Hypothalamus (tissue), 51 donors: ENCODE results near the gene NCK1.
A peak's percentile ranks its signal among the peaks of the same experiment; 100 is the strongest.
"Not testable (repeated sequence)": the region's sequence is repeated elsewhere in the genome, so short reads cannot be mapped to it uniquely, and the experiment has no call there.

Source experiments
- DNase-seq, 51 donors: peaks; one replicate each; lab custom pipeline; 2025; lab: John Stamatoyannopoulos, UW

NCK1 gene

DNA sequence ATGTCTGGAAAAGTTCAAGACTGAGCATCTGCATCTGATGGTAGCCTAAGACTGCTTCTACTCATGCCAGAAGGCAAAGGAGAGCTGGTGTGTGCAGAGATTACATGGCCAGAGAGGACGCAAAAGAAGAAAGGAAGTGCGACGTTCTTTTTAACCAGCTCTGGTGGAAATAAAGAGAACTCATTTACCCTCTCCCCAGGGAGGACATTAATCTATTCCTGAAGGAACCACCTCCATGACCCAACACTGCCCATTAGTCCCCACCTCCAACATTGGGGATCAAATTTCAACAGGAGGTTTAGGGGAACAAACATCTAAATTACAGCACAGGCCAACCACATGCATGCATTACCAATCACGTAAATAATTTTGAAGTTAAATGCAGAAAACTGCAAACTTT lies 1.5 kb upstream of the NCK1 start:
- DNase-seq = no peak

DNA sequence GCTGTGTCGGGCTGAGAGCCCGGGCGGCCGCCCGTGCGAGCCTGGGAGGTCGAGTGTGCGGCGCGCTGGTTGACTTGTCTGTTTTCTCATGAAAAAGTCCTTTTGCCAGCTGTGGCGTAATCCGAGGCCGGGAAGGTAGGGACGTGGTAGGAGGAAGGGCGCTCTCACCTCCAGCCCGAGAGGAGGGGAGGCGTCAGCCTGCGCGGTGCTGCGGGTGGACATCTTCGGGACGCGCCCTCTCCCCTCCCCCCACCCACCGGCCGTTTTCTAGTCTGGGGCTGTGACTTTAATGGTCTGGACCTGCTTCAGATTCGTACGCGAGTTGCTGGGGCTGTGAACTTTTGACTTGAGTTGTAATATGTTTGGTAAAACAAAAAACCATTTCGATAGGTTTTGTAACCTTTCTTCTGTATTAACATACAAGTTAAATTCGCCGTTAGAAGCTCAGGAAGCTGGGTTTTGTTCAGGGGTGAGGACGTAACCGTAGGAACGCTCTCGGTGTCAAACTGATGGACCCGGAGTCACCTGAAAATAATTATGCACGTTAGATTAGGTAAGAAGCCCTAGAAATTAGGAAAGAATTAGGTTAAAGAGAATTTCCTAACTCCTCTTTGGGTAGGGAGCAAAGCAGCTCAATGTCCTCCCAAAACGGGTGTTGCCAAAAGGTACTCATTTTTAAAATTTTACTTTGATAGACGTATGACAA lies 762 bp downstream of the NCK1 start:
- DNase-seq = peak in 32 of 51 donors; percentile 17 to 70 (median 48)

DNA sequence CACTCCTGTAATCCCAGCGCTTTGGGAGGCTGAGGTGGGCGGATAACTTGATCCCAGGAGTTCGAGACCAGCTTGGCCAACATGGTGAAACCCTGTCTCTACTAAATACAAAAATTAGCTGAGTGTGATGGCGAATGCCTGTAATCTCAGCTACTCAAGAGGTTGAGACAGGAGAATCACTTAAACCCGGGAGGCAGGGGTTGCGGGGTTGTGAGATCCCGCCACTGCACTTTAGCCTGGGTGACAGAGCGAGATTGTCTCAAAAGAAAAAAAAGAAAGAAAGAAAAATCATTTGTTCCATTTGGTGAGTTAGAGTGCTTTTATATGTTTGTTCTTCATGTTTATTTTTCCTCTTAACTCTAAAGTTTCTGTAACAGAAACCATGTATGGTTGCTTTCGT lies 7.3 kb downstream of the NCK1 start:
- DNase-seq = no peak

DNA sequence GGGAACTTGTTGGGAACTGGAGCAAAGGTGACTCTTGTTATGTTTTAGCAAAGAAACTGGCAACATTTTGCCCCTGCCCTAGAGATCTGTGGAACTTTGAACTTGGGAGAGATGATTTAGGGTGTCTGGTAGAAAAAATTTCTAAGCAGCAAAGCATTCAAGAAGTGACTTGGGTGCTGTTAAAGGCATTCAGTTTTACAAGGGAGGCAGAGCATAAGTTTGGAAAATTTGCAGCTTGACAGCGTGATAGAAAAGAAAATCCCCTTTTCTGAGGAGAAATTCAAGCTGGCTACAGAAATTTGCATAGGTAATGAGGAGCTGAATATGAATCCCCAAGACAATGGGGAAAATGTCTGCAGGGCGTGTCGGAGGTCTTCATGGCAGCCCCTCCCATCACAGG lies 10.2 kb downstream of the NCK1 start:
- DNase-seq = not testable (repeated sequence)

DNA sequence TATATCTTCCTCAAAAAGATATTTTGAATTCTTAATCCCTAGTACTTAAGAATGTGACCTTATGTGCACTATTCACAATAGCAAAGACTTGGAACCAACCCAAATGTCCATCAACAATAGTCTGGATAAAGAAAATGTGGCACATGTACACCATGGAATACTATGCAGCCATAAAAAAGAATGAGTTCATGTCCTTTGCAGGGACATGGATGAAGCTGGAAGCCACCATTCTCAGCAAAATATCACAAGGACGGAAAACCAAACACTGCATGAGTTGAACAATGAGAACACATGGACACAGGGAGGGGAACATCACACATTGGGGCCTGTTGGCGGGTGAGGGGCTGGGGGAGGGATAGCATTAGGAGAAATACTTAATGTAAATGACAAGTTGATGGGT lies 17.5 kb downstream of the NCK1 start:
- not testable (repeated sequence) for DNase-seq

DNA sequence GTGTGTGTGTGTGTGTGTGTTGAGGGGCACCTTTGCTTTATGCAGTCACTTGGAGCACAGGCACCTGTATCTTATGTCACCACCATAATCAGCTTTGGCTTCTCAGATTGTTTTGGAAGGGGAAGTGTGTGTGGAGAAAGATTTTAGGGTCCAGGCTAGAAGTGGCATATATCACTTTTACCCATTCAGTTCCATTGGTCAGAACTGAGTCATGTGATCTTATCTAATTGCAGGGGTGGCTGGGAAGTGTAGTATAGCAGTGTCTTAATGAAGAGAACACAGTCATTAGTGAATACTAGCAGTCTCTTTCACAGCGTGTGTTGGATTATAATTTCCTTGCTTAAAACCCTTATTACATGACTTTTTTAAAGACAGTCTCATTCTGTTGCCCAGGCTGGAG lies 20.6 kb downstream of the NCK1 start:
- DNase-seq = no peak

DNA sequence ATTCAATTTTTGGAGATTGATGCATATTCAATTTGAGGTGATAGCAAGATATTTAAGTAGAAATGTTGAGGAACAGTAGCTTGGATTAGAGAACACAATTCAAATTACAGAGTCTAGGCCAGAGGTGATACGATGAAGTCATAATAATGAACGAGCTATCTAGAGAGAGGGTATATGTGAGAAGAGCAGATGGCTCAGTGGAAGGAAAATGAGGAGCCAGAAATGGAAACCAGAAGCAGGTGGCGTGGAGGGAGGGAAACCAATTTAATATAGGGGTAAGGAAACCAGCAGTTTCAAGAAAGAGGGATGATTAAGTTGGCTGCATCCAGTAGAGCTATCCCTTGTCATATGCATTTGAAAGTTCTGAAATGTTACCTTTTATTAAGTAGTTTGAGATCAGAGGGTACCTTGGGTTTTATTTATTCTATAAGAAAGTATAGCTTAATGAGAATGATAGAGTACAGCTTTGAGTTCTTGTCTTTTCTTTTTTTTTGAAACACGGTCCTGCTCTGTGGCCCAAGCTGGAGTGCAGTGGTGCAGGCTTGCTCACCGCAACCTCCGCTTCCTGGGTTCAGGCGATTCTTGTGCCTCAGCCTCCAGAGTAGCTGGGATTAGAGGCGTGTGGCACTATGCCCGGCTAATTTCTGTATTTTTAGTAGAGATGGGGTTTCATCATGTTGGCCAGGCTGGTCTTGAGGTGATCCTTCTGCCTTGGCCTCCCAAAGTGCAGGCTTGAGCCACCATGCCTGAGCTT lies 22.1 kb downstream of the NCK1 start:
- DNase-seq = no peak

DNA sequence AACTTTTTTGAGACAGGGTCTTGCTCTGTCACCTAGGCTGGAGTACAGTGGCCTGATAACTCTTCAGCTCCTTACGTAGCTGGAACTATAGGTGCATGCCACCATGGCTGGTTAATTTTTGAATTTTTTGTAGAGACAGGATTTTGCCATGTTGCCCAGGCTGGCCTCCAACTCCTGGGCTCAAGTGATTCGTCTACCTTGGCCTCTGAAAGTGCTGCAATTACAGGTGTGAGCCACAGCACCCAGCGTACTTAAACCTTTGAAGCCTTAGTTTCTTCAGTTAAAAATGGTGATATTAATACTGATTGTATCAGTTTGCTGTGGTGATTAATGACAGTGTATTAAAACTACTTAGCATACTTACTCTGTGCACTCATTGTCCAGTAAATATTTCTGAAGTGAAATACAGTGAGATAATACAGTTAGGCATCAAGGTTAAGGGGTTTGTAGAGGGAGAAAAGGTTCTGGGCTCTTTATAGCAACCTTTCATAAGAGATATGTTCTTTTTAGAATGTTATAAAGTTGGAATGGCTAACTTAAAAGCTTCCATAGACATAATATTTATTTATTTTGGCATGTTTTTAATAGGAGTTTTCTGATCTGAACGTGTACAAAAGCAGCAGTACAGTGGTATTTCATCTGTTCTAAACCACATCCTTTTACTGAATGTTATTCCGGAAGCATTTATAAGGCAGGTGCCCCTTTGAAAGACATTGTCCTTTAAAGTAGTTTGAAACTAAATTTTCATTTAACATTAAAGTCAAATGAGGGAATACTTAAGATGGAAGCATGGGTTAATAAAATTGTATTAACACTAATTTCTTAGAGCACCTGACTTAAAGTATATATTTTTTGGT lies 23.6 kb downstream of the NCK1 start:
- DNase-seq = no peak

DNA sequence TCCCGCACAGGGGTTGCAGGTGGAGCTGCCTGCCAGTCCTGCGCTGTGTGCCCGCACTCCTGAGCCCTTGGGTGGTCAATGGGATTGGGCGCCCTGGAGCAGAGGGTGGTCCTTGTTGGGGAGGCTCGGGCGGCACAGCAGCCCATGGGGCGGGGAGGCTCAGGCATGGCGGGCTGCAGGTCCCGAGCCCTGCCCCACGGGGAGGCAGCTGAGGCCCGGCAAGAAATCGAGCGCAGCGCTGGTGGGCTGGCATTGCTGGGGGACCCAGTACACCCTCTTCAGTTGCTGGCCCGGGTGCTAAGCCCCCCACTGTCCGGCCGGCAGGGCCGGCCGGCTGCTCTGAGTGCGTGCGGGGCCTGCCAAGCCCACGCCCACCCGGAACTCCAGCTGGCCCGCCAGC lies 27.9 kb downstream of the NCK1 start:
- no peak for DNase-seq

DNA sequence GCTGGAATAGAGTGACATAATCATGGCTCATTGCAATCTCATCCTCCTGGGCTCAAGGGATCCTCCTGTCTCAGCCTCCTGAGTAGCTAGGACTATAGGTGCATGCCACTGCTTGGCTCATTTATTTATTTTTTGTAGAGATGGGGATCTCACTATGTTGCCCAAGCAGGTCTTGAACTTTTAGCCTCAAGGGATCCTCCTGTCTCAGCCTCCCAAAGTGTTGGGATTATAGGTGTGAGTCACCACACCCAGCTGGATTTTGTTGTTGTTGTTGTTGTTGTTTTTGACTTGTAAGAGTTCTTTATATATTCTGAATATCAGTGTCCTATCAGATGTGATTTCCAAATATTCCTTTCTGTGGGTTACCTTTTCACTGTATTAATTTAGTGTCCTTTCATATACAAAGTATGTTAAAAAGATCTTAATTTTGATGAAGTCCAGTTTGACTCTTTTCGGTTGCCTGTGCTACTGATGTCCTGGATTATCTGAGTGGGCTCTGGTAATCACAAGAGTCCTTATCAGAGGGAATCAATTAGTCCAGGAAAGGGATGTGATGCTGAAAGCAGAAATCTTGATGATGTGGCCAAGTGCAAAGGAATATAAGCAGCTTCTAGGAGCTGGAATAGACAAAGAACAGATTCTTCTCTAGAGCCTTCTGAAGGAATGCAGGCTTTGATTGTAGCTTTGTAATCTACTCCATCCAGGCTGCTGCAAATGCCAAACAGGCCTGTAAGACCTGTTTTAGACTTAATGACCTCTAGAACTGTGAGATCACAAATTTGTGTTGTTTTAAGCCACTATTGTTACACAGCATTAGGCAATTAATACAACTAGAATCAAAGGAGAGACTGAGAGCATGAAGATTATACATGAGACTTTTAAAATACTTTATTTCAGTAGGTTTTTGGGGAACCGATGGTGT lies 30.2 kb downstream of the NCK1 start:
- no peak for DNase-seq

DNA sequence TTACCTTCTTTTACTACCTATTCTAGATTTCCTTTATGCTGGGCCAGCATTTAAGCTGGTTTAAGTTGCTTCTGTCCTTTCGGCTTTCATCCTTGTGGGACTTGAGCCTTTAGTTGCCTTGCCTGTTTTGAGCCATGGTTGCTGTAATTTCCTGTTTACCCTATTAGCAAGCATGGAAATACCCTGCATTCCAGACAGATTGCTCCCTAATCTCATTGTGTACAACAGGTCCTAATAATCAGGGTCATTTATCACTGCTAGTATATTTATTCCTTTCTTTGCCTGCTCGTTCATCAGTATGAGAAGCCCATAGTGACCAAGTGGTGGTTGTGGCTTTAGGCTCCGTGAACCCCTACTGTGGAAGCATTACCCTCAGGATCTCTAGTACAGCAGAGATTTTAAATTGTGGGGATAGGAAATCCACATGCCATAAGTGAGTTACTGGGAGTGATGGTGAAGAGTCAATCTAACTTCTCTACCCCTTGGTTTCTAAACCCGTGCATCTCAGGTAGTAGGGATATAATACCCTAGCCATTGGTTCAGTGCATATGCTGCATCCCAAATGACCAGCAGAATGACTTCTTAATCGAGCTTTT lies 31.9 kb downstream of the NCK1 start:
- DNase-seq = no peak

DNA sequence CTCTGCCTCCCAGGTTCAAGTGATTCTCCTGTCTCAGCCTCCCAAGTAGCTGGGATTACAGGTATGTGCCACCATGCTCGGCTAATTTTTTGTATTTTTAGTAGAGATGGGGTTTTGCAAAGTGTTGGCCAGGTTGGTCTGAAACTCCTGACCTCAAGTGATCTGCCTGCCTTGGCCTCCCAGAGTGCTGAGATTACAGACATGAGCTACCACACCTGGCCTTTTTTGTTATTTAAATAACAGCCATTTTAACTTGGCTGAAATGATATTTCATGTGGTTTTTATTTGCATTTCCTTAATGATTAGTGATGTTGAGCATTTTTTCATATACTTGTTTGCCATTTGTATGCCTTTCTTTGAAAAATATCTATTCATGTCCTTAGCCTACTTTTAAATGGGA lies 35.2 kb downstream of the NCK1 start:
- DNase-seq = not testable (repeated sequence)

DNA sequence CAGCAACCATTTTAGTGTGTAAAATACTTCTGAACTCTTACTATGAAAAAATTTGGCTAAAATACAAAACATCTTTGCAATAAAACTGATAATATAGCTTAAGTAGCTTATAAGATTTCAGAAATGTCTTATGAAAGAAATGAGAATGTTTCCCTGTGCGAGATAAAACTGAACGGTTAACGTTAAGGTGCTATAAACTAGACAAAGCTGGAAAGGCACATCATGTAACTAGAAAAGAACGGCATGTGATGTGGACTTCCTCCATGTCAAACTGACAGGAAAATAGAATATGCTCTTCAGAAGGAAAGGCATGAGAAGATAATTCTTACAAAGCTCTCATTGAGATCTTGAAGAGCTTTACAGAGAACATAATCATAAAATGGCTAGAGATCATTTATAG lies 36.5 kb downstream of the NCK1 start:
- no peak for DNase-seq

DNA sequence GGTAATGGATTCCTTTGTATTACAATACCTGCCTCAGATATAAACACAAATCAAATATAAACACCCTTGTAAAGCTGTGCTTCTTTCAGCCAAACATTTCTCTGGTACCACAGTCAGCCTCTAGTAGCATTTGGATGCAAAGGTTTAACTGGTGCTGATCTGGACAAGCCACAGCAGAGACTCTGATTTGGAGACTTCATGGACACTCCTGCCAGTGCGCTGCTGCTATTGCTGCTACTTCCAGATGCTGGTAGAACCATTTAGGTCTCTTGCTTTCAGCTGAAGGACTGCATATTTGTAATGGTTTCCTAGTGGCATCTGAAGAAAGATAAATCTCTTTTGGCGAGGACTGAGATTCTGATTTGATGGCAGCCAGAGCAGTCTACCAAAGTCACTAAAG lies 36.9 kb downstream of the NCK1 start:
- no peak for DNase-seq

DNA sequence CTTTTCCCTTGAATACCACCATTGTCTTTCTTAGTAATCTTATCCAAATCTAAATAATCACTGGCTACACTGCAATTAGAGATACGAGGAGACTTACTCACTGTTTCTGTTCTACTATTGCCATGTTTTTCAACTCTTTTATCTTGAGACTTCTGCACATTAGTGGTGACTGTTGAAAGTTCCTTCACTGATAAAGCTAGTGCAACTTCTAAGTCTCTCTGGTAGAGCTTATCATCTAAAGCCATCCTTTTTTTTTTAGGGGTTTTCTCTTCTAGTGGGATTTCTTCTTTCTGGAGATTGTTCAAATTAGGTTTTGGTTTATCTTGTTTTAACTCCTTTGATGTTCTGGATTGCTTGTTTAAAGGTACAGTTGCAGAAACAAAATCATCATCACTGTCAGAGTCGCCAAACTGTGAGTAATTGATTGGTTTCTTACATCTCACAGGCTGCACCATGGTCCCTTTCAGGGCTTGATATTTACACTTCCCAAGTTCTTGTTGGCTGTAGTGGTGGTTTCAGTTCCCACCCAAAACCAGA lies 37.7 kb downstream of the NCK1 start:
- DNase-seq = no peak

DNA sequence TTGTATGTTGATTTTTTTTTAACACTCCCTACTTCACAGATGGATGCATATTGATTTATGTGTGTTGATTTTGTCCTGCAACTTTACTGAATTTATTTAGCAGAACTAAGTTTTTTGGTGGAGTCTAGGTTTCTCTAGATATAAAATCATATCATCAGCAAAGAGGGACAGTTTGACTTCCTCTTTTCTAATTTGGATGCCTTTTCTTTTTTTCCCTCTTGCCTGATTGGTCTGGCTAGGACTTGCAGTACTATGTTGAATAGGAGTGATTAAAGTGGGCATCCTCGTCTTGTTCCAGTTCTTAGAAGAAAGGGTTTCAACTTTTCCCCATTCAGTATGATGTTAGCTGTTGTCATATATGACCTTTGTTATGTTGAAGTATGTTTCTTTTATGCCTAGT lies 38.7 kb downstream of the NCK1 start:
- not testable (repeated sequence) for DNase-seq

DNA sequence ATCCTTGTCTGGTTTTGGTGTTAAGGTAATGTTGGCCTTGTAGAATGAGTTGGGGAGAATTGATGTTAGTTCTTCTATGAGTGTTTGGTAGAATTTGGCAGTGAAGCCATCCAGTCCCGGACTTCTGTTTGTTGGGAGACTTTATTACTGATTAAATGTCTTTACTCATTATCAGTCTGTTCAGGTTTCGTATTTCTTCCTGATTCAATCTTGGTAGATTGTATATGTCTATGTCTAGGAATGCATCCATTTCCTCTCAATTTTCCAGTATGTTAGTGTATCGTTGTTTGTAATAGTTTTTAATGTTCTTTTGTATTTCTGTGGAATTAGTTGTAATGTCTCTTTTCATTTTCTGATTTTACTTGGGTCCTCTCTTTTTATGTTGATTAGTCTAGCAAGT lies 39.4 kb downstream of the NCK1 start:
- DNase-seq = no peak

DNA sequence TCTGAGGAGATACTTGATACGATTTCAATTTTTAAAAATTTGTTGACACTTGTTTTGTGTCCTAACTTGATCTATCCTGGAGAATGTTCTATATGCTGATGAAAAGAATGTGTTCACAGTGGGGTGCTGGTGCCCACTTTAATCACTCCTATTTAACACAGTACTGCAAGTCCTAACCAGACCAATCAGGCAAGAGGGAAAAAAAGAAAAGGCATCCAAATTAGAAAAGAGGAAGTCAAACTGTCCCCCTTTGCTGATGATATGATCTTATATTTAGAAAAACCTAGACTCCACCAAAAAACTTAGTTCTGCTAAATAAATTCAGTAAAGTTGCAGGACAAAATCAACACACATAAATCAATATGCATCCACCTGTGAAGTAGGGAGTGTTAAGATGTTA lies 40.5 kb downstream of the NCK1 start:
- not testable (repeated sequence) for DNase-seq

DNA sequence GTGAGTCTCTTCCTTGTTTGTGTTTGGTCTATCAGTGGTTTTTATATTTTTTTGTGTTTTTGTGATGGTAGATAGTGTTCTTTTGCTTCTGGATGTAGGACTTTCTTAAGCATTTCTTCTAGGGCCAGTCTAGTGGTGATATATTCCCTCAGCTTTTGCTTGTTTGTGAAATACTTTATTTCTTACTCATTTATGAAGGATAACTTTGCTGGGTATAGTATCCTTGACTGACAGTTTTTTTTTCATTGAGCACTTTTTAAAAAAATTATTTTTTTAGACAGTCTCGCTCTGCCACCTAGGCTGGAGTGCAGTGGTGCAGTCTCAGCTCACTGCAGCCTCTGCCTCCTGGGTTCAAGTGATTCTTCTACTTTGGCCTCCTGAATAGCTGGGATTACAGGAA lies 41.9 kb downstream of the NCK1 start:
- DNase-seq = no peak

DNA sequence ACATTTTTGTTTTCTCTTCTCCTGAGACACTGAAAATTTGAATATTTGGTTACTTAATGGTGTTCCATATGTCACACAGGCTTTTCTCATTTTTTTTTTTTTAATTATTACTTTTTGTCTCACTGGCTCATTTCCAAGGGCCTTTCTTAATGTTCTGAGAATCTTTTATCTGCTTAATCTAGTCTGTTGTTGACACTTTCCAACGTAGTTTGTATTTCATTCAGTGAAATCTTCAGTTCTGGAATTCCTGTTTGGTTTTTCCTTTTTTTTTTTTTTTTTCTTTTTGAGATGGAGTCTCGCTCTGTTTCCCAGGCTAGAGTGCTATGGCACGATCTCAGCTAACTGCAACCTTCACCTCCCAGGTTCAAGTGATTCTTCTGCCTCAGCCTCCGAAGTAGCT lies 42.7 kb downstream of the NCK1 start:
- DNase-seq = no peak
